Stomach smooth muscle (tissue), 2 donors: Measurements from ENCODE around the gene PLPPR5.

Experiments used
- H3K27ac ChIP-seq: one replicate; pipeline ENCODE4 v1.7.0; 2013; ENCODE audit warnings: mild to moderate bottlenecking, low read length, inconsistent platforms
- H3K27me3 ChIP-seq, 2 donors: one replicate each; pipeline ENCODE4 v1.7.0; 2013; ENCODE audit warnings: low read length in 2 of 2; ENCODE audit not compliant: insufficient read depth in 2 of 2, control insufficient read depth in 1 of 2
- H3K36me3 ChIP-seq, 2 donors: one replicate each; pipeline ENCODE4 v1.7.0; 2013; ENCODE audit warnings: low read length in 2 of 2; ENCODE audit not compliant: control insufficient read depth in 2 of 2, insufficient read depth in 2 of 2
- H3K4me1 ChIP-seq: one replicate; pipeline ENCODE4 v1.7.0; 2013; ENCODE audit warnings: low read length; ENCODE audit not compliant: control insufficient read depth, insufficient read depth
- H3K4me3 ChIP-seq, 2 donors: one replicate each; pipeline ENCODE4 v1.7.0; 2013; ENCODE audit warnings: low read length in 2 of 2
- H3K9ac ChIP-seq, 2 donors: one replicate each; pipeline ENCODE4 v1.7.0; 2013; ENCODE audit warnings: low read length in 2 of 2, mild to moderate bottlenecking in 1 of 2
- H3K9me3 ChIP-seq, 2 donors: one replicate each; pipeline ENCODE4 v1.7.0; 2013; ENCODE audit warnings: low read length in 2 of 2; ENCODE audit not compliant: control insufficient read depth in 2 of 2
- donor health status: healthy.
- donor health status: Pancreatic carcinoma.

PLPPR5 gene

DNA sequence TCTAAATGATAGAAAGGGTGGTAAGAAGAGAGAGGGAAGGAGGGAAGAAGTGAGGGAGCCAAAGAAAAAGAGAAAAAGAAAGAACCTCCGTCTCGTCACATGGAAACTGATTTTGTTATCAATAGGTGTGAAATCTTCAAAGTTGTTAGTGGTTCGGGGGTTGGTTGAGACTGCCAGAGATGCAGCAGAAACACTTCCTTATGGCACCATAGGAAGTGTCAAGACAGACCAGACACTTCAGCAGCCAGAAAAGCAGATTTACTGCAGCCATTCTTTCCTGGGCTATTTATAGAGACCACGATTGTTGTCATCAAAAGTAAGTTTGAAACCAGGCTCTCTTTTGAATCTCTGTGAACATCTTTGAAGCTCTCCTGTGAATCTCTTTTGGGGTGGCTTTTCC, 150.5 kb downstream of the PLPPR5 start:
- H3K36me3 ChIP-seq: no peaks in the 10 kb centered on the region
- no peaks in the 10 kb centered on the region for H3K9me3 ChIP-seq
- no peak overlapping the region for H3K4me3 ChIP-seq
- no peak overlapping the region for H3K9ac ChIP-seq
- no peaks in the 10 kb centered on the region for H3K27me3 ChIP-seq
- no peak overlapping the region for H3K27ac ChIP-seq
- no peaks in the 10 kb centered on the region for H3K4me1 ChIP-seq

DNA sequence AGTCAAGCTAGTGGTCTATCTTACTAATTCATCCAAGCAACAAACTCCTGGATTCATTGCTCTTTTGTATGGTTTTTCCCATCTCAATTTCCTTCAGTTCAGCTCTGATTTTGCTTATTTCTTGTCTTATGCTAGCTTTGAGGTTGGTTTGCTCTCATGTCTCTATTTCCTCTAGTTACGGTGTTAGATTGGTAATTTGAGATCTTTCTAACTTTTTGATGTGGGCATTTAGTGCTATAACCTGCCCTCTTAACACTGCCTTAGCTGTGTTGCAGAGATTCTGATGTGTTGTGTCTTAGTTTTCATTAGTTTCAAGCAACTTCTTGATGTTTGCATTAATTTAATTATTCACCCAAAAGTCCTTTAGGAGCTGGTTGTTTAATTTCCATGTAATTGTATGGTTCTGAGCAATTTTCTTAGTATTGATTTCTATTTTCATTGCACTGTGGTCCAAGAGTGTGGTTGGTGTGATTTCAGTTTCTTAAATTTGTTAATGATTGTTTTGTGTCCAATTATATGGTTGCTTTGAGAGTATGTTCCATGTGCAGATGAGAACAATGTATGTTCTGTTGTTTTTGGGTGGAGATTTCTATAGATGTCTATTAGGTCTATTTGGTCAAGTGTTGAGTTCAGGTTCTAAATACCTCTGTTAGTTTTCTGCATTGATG, 154.6 kb downstream of the PLPPR5 start:
- Histone ChIP-seq H3K27ac (no peak overlapping the region), H3K36me3 (no peaks in the 10 kb centered on the region), H3K9me3 (no peaks in the 10 kb centered on the region), H3K27me3 (no peaks in the 10 kb centered on the region), H3K4me3 (no peak overlapping the region), H3K4me1 (no peaks in the 10 kb centered on the region), H3K9ac (no peak overlapping the region)

DNA sequence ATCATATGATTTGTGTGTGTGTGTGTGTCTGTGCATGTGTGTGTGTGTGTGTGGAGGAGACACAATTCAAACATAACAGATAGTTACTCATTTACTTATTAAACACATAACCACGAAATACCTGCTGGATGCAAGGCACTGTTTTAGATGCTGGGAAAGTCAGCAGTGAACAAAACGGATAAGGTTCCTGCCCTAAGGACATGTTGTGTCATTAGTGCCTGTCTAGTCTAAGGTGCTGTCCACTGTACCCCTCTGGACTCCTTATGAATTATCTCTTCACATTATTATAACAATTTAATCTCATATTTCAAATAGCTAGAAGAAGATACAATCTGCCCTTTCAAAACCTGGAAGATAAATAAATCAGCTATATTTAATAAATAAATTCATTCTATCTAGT, 162.4 kb downstream of the PLPPR5 start:
- H3K9me3 ChIP-seq: no peaks in the 10 kb centered on the region
- H3K4me3 ChIP-seq: no peak overlapping the region
- H3K27me3 ChIP-seq: no peaks in the 10 kb centered on the region
- no peaks in the 10 kb centered on the region for H3K4me1 ChIP-seq
- H3K9ac ChIP-seq: no peak overlapping the region
- no peaks in the 10 kb centered on the region for H3K36me3 ChIP-seq
- H3K27ac ChIP-seq: no peak overlapping the region
